Endothelial cell of umbilical vein (primary cell): Measurements from ENCODE around the gene CATSPERD. TPM values are rescaled to one million over a fixed set of nuclear protein-coding genes. Genes with fewer than 3 reads are reported as not detected.

Experiments
- BruUV-seq: library from RNA; stranded (reverse); fragments of 400-500 nt; replicated peaks from 2 replicates; lab custom pipeline; 2021; lab: Mats Ljungman, UMichigan
- CTCF ChIA-PET: fragments of 300-600, 350-600 bp; sonication (Branson Sonifier 250); formaldehyde crosslinking; loops from one replicate; lab custom pipeline; 2021; ENCODE audit warnings: antibody characterized with exemption, inconsistent platforms; lab: Charles Lee
- POLR2A ChIA-PET: fragments of 300-600, 350-600 bp; sonication (Branson Sonifier 250); formaldehyde crosslinking; loops from one replicate; lab custom pipeline; 2021; ENCODE audit warnings: antibody characterized with exemption, inconsistent platforms; lab: Charles Lee
- DNase-seq: peaks from one replicate; pipeline ENCODE4 v3.0.0-alpha.2; 2011; ENCODE audit warnings: low read depth, low spot score
- FAIRE-seq: peaks from 2 replicates; lab custom pipeline; 2011; peaks lifted over from hg19 to GRCh38; lab: Jason Lieb, UNC
- H2AFZ ChIP-seq: 2 replicates; pipeline ENCODE4 v1.6.0; 2012; ENCODE audit warnings: low read depth, low read length, control low read depth, inconsistent platforms
- H3K27ac ChIP-seq: 2 replicates; pipeline ENCODE4 v1.5.1; 2011; ENCODE audit warnings: low read depth, mild to moderate bottlenecking, control low read depth, low read length, moderate library complexity; ENCODE audit not compliant: insufficient read depth
- H3K27me3 ChIP-seq, 2 experiments: 2 replicates each; pipeline versions ENCODE4 v1.6.0 to v1.6.1; 2011; ENCODE audit warnings: low read length in 2 of 2, mixed read lengths in 1 of 2; ENCODE audit not compliant: control insufficient read depth in 2 of 2, insufficient read depth in 2 of 2
- H3K36me3 ChIP-seq, 2 experiments: 2 replicates in 1 of 2; 3 replicates in 1 of 2; pipeline ENCODE4 v1.5.1; 2011; ENCODE audit warnings: low read length in 2 of 2, mild to moderate bottlenecking in 1 of 2, moderate library complexity in 1 of 2; ENCODE audit not compliant: control insufficient read depth in 2 of 2, insufficient read depth in 2 of 2; ENCODE audit errors: extremely low read depth in 1 of 2
- H3K4me1 ChIP-seq: 3 replicates; pipeline ENCODE4 v1.5.1; 2011; ENCODE audit warnings: mild to moderate bottlenecking, low read length; ENCODE audit not compliant: control insufficient read depth, insufficient read depth; ENCODE audit errors: extremely low read depth
- H3K4me2 ChIP-seq: 2 replicates; pipeline ENCODE4 v1.6.1; 2011; ENCODE audit warnings: low read length, control low read depth, mixed read lengths; ENCODE audit not compliant: insufficient read depth
- H3K4me3 ChIP-seq, 3 experiments: fragments of 200-600 bp in 1 of 3; sonication (generic), shearing (Covaris generic) in 1 of 3; replicated peaks in 1 of 3; 2 replicates each; pipeline ENCODE4 v1.5.1; 2011 to 2016; ENCODE audit warnings: control low read depth in 3 of 3, low read length in 3 of 3, mild to moderate bottlenecking in 2 of 3, inconsistent platforms in 1 of 3, low read depth in 1 of 3, moderate library complexity in 1 of 3; ENCODE audit not compliant: insufficient read depth in 1 of 3
- H3K79me2 ChIP-seq: 2 replicates; pipeline ENCODE4 v1.6.0; 2012; ENCODE audit warnings: low read length, inconsistent platforms; ENCODE audit not compliant: control insufficient read depth, insufficient read depth
- H3K9ac ChIP-seq: replicated peaks from 2 replicates; pipeline ENCODE3; 2011; ENCODE audit warnings: low read length, control low read depth; ENCODE audit not compliant: insufficient read depth; ENCODE audit errors: extremely low read depth
- H3K9me1 ChIP-seq: replicated peaks from 3 replicates; pipeline ENCODE4 v1.6.0; 2011; ENCODE audit warnings: mild to moderate bottlenecking, low read length; ENCODE audit not compliant: control insufficient read depth, insufficient read depth; ENCODE audit errors: extremely low read depth
- H3K9me3 ChIP-seq: replicated peaks from 2 replicates; pipeline ENCODE4 v1.5.1; 2012; ENCODE audit warnings: low read length, inconsistent platforms; ENCODE audit not compliant: control insufficient read depth, insufficient read depth
- H4K20me1 ChIP-seq: replicated peaks from 2 replicates; pipeline ENCODE3; 2011; ENCODE audit warnings: mild to moderate bottlenecking, low read length; ENCODE audit not compliant: control insufficient read depth, insufficient read depth; ENCODE audit errors: extremely low read depth
- CTCF ChIP-seq, 2 donors: IDR thresholded peaks; 1 replicate in 1 of 2; 2 replicates in 1 of 2; pipeline ENCODE4 v1.5.1; 2011; ENCODE audit warnings: low read length in 2 of 2, mild to moderate bottlenecking in 2 of 2, moderate library complexity in 2 of 2, control low read depth in 1 of 2, inconsistent platforms in 1 of 2, low read depth in 1 of 2; ENCODE audit not compliant: insufficient read depth in 1 of 2; ENCODE audit errors: extremely low read depth in 1 of 2
- EZH2 ChIP-seq: IDR thresholded peaks from 2 replicates; pipeline ENCODE4 v1.6.1; 2012; ENCODE audit warnings: borderline replicate concordance, low read depth, mild to moderate bottlenecking, moderate library complexity, low read length, inconsistent platforms; ENCODE audit not compliant: severe bottlenecking
- FOS ChIP-seq: IDR thresholded peaks from 2 replicates; pipeline ENCODE4 v1.6.1; 2011; ENCODE audit warnings: mild to moderate bottlenecking, low read length, moderate library complexity, borderline replicate concordance; ENCODE audit not compliant: insufficient read depth
- GATA2 ChIP-seq: IDR thresholded peaks from 2 replicates; pipeline ENCODE4 v1.7.0; 2011; ENCODE audit warnings: low read depth, mild to moderate bottlenecking, moderate library complexity, mixed read lengths, low read length; ENCODE audit not compliant: insufficient read length, insufficient read depth
- JUN ChIP-seq: IDR thresholded peaks from 2 replicates; pipeline ENCODE4 v1.6.1; 2011; ENCODE audit warnings: borderline replicate concordance, low read depth; ENCODE audit not compliant: insufficient read length, insufficient read depth
- MAX ChIP-seq: IDR thresholded peaks from 2 replicates; pipeline ENCODE4 v1.6.1; 2011; ENCODE audit not compliant: insufficient read depth, insufficient read length
- MYC ChIP-seq: IDR thresholded peaks from one replicate; pipeline ENCODE4 v1.6.1; 2011; ENCODE audit warnings: mild to moderate bottlenecking, low read depth, low read length
- POLR2A ChIP-seq: IDR thresholded peaks from 2 replicates; pipeline ENCODE4 v1.6.1; 2012; ENCODE audit warnings: low read depth, mild to moderate bottlenecking, control low read depth, low read length
- dilution Hi-C: fragments of 300-500 bp; cut with MboI; formaldehyde crosslinking; loops from one replicate; pipeline ENCODE4 v1.15.0; 2019; ENCODE audit warnings: low sequenced_read_pairs; ENCODE audit not compliant: extremely low pct_ligation_motif_present
- intact Hi-C: fragments of 100-400 bp; cut with micrococcal nuclease; formaldehyde crosslinking; loops from one replicate; pipeline ENCODE4 v1.10.0; 2022
- polyA plus RNA-seq, 4 experiments: library from polyadenylated mRNA; depleted of rRNA in 3 of 4; stranded (reverse) in 3 of 4; unstranded in 1 of 4; fragments of >200 nt; gene quantifications; 2 replicates each; pipeline versions ENCODE4 v1.2.1 to v1.2.3, GENCODE V29; 2011 to 2012; ENCODE audit warnings: missing spikeins in 1 of 4
- total RNA-seq: library from RNA; stranded (reverse); gene quantifications from 2 replicates; pipeline ENCODE4 v1.2.3, GENCODE V29; 2021

Gene CATSPERD
- total and polyA plus RNA-seq, 2 donors (not counting 3 experiments of a cell fraction or from before 2014, with no cell fraction given): not detected

GRCh38 chr19:5798244-5798643 is 77.8 kb downstream of the CATSPERD start:
- no peaks in the 10 kb centered on the region for H3K79me2 ChIP-seq
- TF ChIP-seq MYC (no peak), POLR2A (no peak)
- FAIRE-seq: no peak
- no peaks in the 10 kb centered on the region for H3K27me3 ChIP-seq
- no peak overlapping the region for H3K9ac ChIP-seq
- no TSS peak for BruUV-seq
- intact Hi-C loops: no loop called here
- no peak overlapping the region for H3K4me2 ChIP-seq
- no peaks in the 10 kb centered on the region for H3K4me1 ChIP-seq
- no peak overlapping the region for H3K4me3 ChIP-seq
- H4K20me1 ChIP-seq: no peaks in the 10 kb centered on the region
- ChIA-PET POLR2A (no interaction called here), CTCF (interaction anchor here (1.0 kb wide), 1 partner anchor 8 kb away, joined by 3 read pairs; no protein-coding TSS in a partner anchor)
- H2AFZ ChIP-seq: no peak overlapping the region
- no peak for DNase-seq
- no peaks in the 10 kb centered on the region for H3K9me3 ChIP-seq
- H3K9me1 ChIP-seq: peaks cover 2% of the 10 kb centered on the region
- no peak overlapping the region for H3K27ac ChIP-seq
- dilution Hi-C loops: no loop called here
- H3K36me3 ChIP-seq: no peaks in the 10 kb centered on the region

- H3K9ac ChIP-seq: no peak overlapping the region
- H3K79me2 ChIP-seq: no peaks in the 10 kb centered on the region
- dilution Hi-C loops: no loop called here
- no peaks in the 10 kb centered on the region for H3K36me3 ChIP-seq
- H3K9me3 ChIP-seq: no peaks in the 10 kb centered on the region
- DNase-seq: peak; percentile 46
- no peak overlapping the region for H2AFZ ChIP-seq
- no peaks in the 10 kb centered on the region for H3K27me3 ChIP-seq
- no peak for FAIRE-seq
- POLR2A ChIA-PET: no interaction called here
- no peak overlapping the region for H3K4me2 ChIP-seq
- peaks cover 5% of the 10 kb centered on the region for H3K4me1 ChIP-seq
- H3K9me1 ChIP-seq: peaks cover 2% of the 10 kb centered on the region
- H3K27ac ChIP-seq: no peak overlapping the region
- H4K20me1 ChIP-seq: no peaks in the 10 kb centered on the region
- CTCF ChIA-PET: interaction anchor here (0.6 kb wide), 1 partner anchor 8 kb away, joined by 3 read pairs; the partner anchor contains the start of gene DUS3L
- TF ChIP-seq MAX (no peak), CTCF (IDR thresholded peaks at IDR 0.05; ENCODE audit: extremely low read depth in 1 of 2, insufficient read depth in 1 of 2, low read depth in 1 of 2, low read length in 2 of 2) (no peak), GATA2 (peak; percentile 24), JUN (no peak), EZH2 (peak; percentile 45), FOS (no peak)
- intact Hi-C loops: loop anchor here (10.0 kb wide), 1 partner anchor 185 kb away; no protein-coding TSS in a partner anchor
- no TSS peak for BruUV-seq
- H3K4me3 ChIP-seq: no peak overlapping the region
These were observed 79.1 kb downstream of the CATSPERD start for GRCh38 chr19:5799247-5800241.
